ENCODE measurements around the gene ARHGAP42.
"Not testable (repeated sequence)": the region's sequence is repeated elsewhere in the genome, so short reads cannot be mapped to it uniquely, and the experiment has no call there.

DNA sequence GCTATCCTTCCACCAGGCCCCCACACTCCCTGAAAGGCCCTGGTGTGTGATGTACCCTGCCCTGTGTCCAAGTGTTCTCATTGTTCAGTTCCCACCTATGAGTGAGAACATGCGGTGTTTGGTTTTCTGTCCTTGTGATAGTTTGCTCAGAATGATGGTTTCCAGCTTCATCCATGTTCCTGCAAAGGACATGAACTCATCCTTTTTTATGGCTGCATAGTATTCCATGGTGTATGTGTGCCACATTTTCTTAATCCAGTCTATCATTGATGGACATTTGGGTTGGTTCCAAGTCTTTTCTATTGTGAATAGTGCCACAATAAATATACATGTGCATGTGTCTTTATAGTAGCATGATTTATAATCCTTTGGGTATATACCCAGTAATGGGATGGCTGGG is 208.9 kb downstream of the ARHGAP42 start:
- TF ChIP-seq, protein P1, sequence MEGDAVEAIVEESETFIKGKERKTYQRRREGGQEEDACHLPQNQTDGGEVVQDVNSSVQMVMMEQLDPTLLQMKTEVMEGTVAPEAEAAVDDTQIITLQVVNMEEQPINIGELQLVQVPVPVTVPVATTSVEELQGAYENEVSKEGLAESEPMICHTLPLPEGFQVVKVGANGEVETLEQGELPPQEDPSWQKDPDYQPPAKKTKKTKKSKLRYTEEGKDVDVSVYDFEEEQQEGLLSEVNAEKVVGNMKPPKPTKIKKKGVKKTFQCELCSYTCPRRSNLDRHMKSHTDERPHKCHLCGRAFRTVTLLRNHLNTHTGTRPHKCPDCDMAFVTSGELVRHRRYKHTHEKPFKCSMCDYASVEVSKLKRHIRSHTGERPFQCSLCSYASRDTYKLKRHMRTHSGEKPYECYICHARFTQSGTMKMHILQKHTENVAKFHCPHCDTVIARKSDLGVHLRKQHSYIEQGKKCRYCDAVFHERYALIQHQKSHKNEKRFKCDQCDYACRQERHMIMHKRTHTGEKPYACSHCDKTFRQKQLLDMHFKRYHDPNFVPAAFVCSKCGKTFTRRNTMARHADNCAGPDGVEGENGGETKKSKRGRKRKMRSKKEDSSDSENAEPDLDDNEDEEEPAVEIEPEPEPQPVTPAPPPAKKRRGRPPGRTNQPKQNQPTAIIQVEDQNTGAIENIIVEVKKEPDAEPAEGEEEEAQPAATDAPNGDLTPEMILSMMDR (IDR thresholded peaks at IDR 0.05): not testable (repeated sequence)
- not testable (repeated sequence) for TF ChIP-seq POLR2A (IDR thresholded peaks at IDR 0.05)

Measured in testis (tissue), 2 donors.